HEK293 (cell line): ENCODE measurements around the gene PIGW.

ENCODE experiments used
- IKZF3 ChIP-seq: fragments of 450-650 bp; IDR thresholded peaks from 2 replicates; pipeline ENCODE4 v1.5.0; 2018; ENCODE audit warnings: missing biosample characterization, mild to moderate bottlenecking, missing genetic modification characterization, moderate library complexity
- INSM2 ChIP-seq: fragments of 450-650 bp; formaldehyde crosslinking; IDR thresholded peaks from 2 replicates; pipeline ENCODE4 v1.5.1; 2016; ENCODE audit warnings: missing biosample characterization, missing genetic modification characterization
- MYNN ChIP-seq: fragments of 450-650 bp; formaldehyde crosslinking; IDR thresholded peaks from 2 replicates; pipeline ENCODE4 v1.5.1; 2016; ENCODE audit warnings: missing biosample characterization, missing genetic modification characterization, borderline replicate concordance
- PATZ1 ChIP-seq: fragments of 450-650 bp; formaldehyde crosslinking; IDR thresholded peaks from 2 replicates; pipeline ENCODE4 v1.5.1; 2016; ENCODE audit warnings: missing biosample characterization, missing genetic modification characterization
- REST ChIP-seq: fragments of 450-650 bp; formaldehyde crosslinking; IDR thresholded peaks from 2 replicates; pipeline ENCODE4 v1.5.1; 2016; ENCODE audit warnings: missing biosample characterization, missing genetic modification characterization
- SETDB1 ChIP-seq: IDR thresholded peaks from one replicate; pipeline ENCODE4 v1.6.1; 2017; ENCODE audit warnings: mild to moderate bottlenecking, low read length, moderate library complexity, mixed read lengths; ENCODE audit not compliant: insufficient read length
- ZBTB10 ChIP-seq: fragments of 450-650 bp; formaldehyde crosslinking; IDR thresholded peaks from 2 replicates; pipeline ENCODE4 v1.5.1; 2016; ENCODE audit warnings: missing biosample characterization, missing genetic modification characterization
- ZFHX2 ChIP-seq: fragments of 450-650 bp; formaldehyde crosslinking; conservative IDR thresholded peaks from 2 replicates; pipeline ENCODE4 v1.5.1; 2016; ENCODE audit warnings: missing biosample characterization, missing genetic modification characterization
- ZNF10 ChIP-seq: fragments of 450-650 bp; formaldehyde crosslinking; IDR thresholded peaks from 2 replicates; pipeline ENCODE4 v1.5.1; 2017; ENCODE audit warnings: missing biosample characterization, missing genetic modification characterization
- ZNF114 ChIP-seq: fragments of 450-650 bp; formaldehyde crosslinking; IDR thresholded peaks from 2 replicates; pipeline ENCODE4 v1.5.0; 2017; ENCODE audit warnings: missing biosample characterization, missing genetic modification characterization
- ZNF174 ChIP-seq: fragments of 450-650 bp; formaldehyde crosslinking; IDR thresholded peaks from 2 replicates; pipeline ENCODE4 v1.5.0; 2017; ENCODE audit warnings: missing biosample characterization, mild to moderate bottlenecking, missing genetic modification characterization
- ZNF350 ChIP-seq: fragments of 450-650 bp; formaldehyde crosslinking; IDR thresholded peaks from 2 replicates; pipeline ENCODE4 v1.5.0; 2017; ENCODE audit warnings: missing biosample characterization, mild to moderate bottlenecking, missing genetic modification characterization
- ZNF488 ChIP-seq: fragments of 450-650 bp; formaldehyde crosslinking; IDR thresholded peaks from 2 replicates; pipeline ENCODE4 v1.5.1; 2016; ENCODE audit warnings: missing biosample characterization, missing genetic modification characterization
- ZNF501 ChIP-seq: fragments of 450-650 bp; formaldehyde crosslinking; IDR thresholded peaks from 2 replicates; pipeline ENCODE4 v1.5.1; 2016; ENCODE audit warnings: missing biosample characterization, missing genetic modification characterization
- ZNF530 ChIP-seq: fragments of 450-650 bp; formaldehyde crosslinking; IDR thresholded peaks from 2 replicates; pipeline ENCODE4 v1.5.1; 2016; ENCODE audit warnings: low read depth, missing biosample characterization, missing genetic modification characterization
- ZNF548 ChIP-seq: fragments of 450-650 bp; formaldehyde crosslinking; IDR thresholded peaks from 2 replicates; pipeline ENCODE4 v1.5.1; 2016; ENCODE audit warnings: missing biosample characterization, missing genetic modification characterization
- ZNF555 ChIP-seq: fragments of 450-650 bp; formaldehyde crosslinking; conservative IDR thresholded peaks from 2 replicates; pipeline ENCODE4 v1.5.1; 2017; ENCODE audit warnings: missing biosample characterization, mild to moderate bottlenecking, missing genetic modification characterization, inconsistent platforms
- ZNF571 ChIP-seq: fragments of 450-650 bp; formaldehyde crosslinking; IDR thresholded peaks from 2 replicates; pipeline ENCODE4 v1.5.0; 2017; ENCODE audit warnings: missing biosample characterization, missing genetic modification characterization
- ZNF580 ChIP-seq: fragments of 450-650 bp; formaldehyde crosslinking; IDR thresholded peaks from 2 replicates; pipeline ENCODE4 v1.5.1; 2016; ENCODE audit warnings: missing biosample characterization, missing genetic modification characterization
- ZNF621 ChIP-seq: fragments of 450-650 bp; formaldehyde crosslinking; IDR thresholded peaks from 2 replicates; pipeline ENCODE4 v1.5.1; 2017; ENCODE audit warnings: missing biosample characterization, missing genetic modification characterization
- ZNF624 ChIP-seq: fragments of 450-650 bp; formaldehyde crosslinking; IDR thresholded peaks from 2 replicates; pipeline ENCODE4 v1.5.1; 2017; ENCODE audit warnings: missing biosample characterization, missing genetic modification characterization
- ZNF701 ChIP-seq: fragments of 450-650 bp; formaldehyde crosslinking; IDR thresholded peaks from 2 replicates; pipeline ENCODE4 v1.5.1; 2016; ENCODE audit warnings: missing biosample characterization, missing genetic modification characterization
- ZNF76 ChIP-seq: fragments of 450-650 bp; formaldehyde crosslinking; IDR thresholded peaks from 2 replicates; pipeline ENCODE4; 2016; ENCODE audit warnings: low read depth, missing biosample characterization, missing genetic modification characterization, borderline replicate concordance
- ZNF791 ChIP-seq: fragments of 450-650 bp; formaldehyde crosslinking; IDR thresholded peaks from 2 replicates; pipeline ENCODE4 v1.5.1; 2016; ENCODE audit warnings: missing biosample characterization, missing genetic modification characterization
- ZNF830 ChIP-seq: fragments of 450-650 bp; IDR thresholded peaks from 2 replicates; pipeline ENCODE4 v1.5.0; 2018; ENCODE audit warnings: missing biosample characterization, missing genetic modification characterization, low read depth, mild to moderate bottlenecking, moderate library complexity

PIGW gene

GRCh38 chr17:36545465-36546417 is 11.0 kb downstream of the PIGW start (continued):
- TF ChIP-seq ZNF10 (tag by site-specific recombination) (no peak; the same call in none of the 2 replicates), PATZ1 (tag by site-specific recombination) (peak; percentile 90), ZNF580 (0 out of 2 replicates have a peak, but pooled peaks have one; percentile 13), INSM2 (tag by site-specific recombination) (peak; percentile 56; the same call in 1 of the 2 replicates), ZNF624 (no peak), ZNF114 (tag by site-specific recombination) (no peak), ZNF621 (tag by site-specific recombination) (no peak), SETDB1 (no peak), ZBTB10 (tag by site-specific recombination) (peak; percentile 84), IKZF3 (tag by site-specific recombination) (peak; percentile 88), ZNF555 (no peak), ZFHX2 (tag by site-specific recombination) (peak; percentile 49; the same call in 1 of the 2 replicates), ZNF488 (tag by site-specific recombination) (no peak; the same call in 1 of the 2 replicates), ZNF530 (tag by site-specific recombination) (no peak), ZNF548 (tag by site-specific recombination) (no peak), ZNF174 (no peak), ZNF701 (tag by site-specific recombination) (no peak), MYNN (no peak), ZNF501 (peak; percentile 96), ZNF830 (tag by site-specific recombination) (no peak), ZNF350 (tag by site-specific recombination) (no peak), ZNF571 (tag by site-specific recombination) (no peak), ZNF76 (tag by site-specific recombination) (peak; percentile 51), ZNF791 (tag by site-specific recombination) (no peak), REST (tag by site-specific recombination) (no peak; the same call in 1 of the 2 replicates)
